Cardiac septum (tissue), 1 donor: ENCODE measurements around the gene ACVR1. TPM values are rescaled to one million over a fixed set of nuclear protein-coding genes. Genes with fewer than 3 reads are reported as not detected.

Experiments used
- DNase-seq: peaks from one replicate; pipeline ENCODE4 v3.0.0-alpha.2; 2020; ENCODE audit warnings: low spot score
- intact Hi-C: fragments of 100-400 bp; cut with DNase I; formaldehyde crosslinking; loops from one replicate; pipeline ENCODE4 v1.14.0; 2022
- total RNA-seq: library from RNA; stranded (reverse); fragmentation: NEBNext Ultra II Directional; extraction: Animal tissue kit (Norgen Biotek cat#: 25700); gene quantifications from one replicate; pipeline ENCODE4 v1.2.1, GENCODE V29; 2021
- donor health status: DM: no; HTN: no; CAD: no.

The ACVR1 gene
- total RNA-seq, 1 donor from 2014 or later = 22.7 TPM

DNA sequence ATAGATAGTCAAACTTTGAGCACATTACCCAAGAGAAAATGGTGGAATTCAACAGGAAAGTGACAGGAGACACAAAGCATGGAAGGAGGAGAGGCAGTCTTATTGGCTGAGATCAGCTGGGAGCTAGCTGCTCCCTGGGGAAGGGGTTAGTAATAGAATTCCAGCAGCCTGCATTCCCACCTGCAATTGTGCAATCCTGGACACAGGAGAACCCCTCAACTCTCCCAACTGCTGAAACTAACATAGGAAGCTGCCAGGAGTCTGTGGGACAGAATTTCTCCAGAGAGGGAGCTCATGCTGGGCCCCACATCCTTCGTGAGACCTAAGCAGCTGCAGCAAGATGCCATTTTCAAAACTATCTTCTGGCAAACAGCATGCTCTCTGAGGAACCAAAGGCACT lies 177.7 kb downstream of the ACVR1 start:
- DNase-seq = no peak
- intact Hi-C loops = no loop called here

DNA sequence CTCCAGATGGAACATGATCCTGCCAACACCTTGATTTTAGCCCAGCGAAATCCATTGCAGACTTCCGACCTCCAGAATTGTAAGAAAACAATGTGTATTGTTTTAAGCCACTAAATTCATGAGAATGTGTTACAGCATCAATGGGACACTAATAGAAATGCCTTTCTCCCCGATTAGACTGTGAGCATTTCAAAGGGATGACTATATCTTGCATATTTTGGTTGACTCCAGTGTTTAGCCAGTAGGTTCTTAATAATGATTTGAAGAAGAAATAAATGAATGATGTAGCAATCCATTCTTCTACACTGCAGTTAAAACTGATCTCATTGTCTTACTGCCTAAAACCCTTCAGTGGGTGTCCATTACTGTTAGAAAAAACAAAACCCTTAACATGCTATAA lies 180.1 kb downstream of the ACVR1 start:
- intact Hi-C loops = no loop called here
- no peak for DNase-seq

GRCh38 chr2:157692768-157693167 lies 183.4 kb downstream of the ACVR1 start:
- no peak for DNase-seq
- intact Hi-C loops = no loop called here

GRCh38 chr2:157691695-157692094 lies 184.4 kb downstream of the ACVR1 start:
- DNase-seq = no peak
- intact Hi-C loops = no loop called here

DNA sequence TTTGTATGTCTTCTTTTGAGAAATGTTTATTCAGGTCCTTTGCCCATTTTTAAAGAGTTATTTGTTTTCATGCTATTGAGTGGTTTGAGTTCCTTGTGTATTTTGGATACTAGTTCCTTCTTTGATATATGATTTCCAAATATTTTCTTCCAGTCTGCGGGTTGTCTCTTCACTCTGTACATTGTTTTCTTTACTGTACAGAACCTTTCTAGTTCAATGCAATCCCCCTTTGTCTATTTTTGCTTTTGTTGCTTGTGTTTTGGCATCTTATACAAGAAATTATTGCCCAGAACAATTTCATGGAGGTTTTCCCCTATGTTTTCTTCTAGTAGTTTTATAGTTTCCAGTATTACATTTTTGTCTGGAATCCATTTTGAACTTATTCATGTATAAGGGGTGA lies 185.0 kb downstream of the ACVR1 start:
- no peak for DNase-seq
- intact Hi-C loops = no loop called here

Other genes starting within 250 kb of the ACVR1 start
- 0.59 TPM for gene ACVR1C, start 247.5 kb downstream of the ACVR1 start, total RNA-seq
- gene UPP2, start 225.5 kb upstream of the ACVR1 start, total RNA-seq = not detected